ENCODE data around the gene EGLN2. TPM values are rescaled to one million over a fixed set of nuclear protein-coding genes. Genes with fewer than 3 reads are reported as not detected.

The EGLN2 gene
- total and polyA plus RNA-seq, 9 of the 15 experiments (the other 6 are each of a cell fraction or from before 2014, with no cell fraction given) = 9.6 to 114 (median 71.0) TPM

DNA sequence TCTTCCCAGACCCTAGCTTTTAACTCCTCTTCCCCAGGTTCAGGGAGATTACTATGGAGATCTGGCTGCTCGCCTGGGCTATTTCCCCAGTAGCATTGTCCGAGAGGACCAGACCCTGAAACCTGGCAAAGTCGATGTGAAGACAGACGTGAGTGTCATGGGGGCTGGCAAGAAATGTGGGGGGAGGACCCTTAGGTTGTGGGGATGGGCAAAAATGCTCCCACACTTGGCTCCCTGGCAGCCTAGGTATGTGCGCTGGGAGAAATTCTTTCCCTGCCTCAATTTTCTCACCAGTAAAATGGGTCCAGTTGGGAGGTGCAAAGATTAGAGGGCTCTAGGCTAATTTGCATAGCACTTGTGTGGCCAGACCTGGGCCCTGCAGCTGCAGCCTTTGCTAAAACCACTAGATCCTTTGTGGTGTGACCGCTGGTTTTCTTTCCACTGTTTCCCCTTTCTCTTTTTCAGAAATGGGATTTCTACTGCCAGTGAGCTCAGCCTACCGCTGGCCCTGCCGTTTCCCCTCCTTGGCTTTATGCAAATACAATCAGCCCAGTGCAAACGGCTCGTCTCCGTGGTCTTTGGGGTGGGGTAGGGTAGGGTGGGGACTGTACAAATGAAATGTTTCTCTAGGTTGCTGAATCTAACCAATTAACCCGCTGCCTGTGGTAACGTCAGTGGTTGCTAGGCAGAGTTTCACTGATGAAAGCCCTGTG, 21.9 kb upstream of the EGLN2 start (continued):
- TF ChIP-seq TOE1 (IDR thresholded peaks at IDR 0.05; ENCODE audit: borderline replicate concordance) (no peak), TOE1 (CRISPR knock-in tag; IDR thresholded peaks at IDR 0.05; ENCODE audit: borderline replicate concordance, low read depth) (no peak), MXI1 (IDR thresholded peaks at IDR 0.05; ENCODE audit: low read depth, low read length) (no peak), CREB1 (IDR thresholded peaks at IDR 0.05) (peak; percentile 89), CREB1 (CRISPR knock-in tag; IDR thresholded peaks at IDR 0.05) (peak; percentile 93), KAT7 (CRISPR knock-in tag; IDR thresholded peaks at IDR 0.05; ENCODE audit: borderline replicate concordance) (0 out of 2 replicates have a peak, but pooled peaks have one; percentile 63), BMI1 (IDR thresholded peaks at IDR 0.05; ENCODE audit: low read length) (no peak), RUNX1 (IDR thresholded peaks at IDR 0.05; ENCODE audit: low read depth) (no peak), RFX1 (IDR thresholded peaks at IDR 0.05) (peak; percentile 40), HLTF (IDR thresholded peaks at IDR 0.05) (no peak), PCBP1 (IDR thresholded peaks at IDR 0.05; ENCODE audit: low read depth, low read length, poor library complexity, severe bottlenecking) (no peak), TBP (optimal IDR thresholded peaks at IDR 0.05; ENCODE audit: low read depth, low read length) (no peak), CHD7 (IDR thresholded peaks at IDR 0.05; ENCODE audit: low read depth, low read length) (no peak)
- TF ChIP-seq, protein P1, sequence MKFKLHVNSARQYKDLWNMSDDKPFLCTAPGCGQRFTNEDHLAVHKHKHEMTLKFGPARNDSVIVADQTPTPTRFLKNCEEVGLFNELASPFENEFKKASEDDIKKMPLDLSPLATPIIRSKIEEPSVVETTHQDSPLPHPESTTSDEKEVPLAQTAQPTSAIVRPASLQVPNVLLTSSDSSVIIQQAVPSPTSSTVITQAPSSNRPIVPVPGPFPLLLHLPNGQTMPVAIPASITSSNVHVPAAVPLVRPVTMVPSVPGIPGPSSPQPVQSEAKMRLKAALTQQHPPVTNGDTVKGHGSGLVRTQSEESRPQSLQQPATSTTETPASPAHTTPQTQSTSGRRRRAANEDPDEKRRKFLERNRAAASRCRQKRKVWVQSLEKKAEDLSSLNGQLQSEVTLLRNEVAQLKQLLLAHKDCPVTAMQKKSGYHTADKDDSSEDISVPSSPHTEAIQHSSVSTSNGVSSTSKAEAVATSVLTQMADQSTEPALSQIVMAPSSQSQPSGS (CRISPR knock-in tag; IDR thresholded peaks at IDR 0.05) = no peak
- TF ChIP-seq, protein P2, sequence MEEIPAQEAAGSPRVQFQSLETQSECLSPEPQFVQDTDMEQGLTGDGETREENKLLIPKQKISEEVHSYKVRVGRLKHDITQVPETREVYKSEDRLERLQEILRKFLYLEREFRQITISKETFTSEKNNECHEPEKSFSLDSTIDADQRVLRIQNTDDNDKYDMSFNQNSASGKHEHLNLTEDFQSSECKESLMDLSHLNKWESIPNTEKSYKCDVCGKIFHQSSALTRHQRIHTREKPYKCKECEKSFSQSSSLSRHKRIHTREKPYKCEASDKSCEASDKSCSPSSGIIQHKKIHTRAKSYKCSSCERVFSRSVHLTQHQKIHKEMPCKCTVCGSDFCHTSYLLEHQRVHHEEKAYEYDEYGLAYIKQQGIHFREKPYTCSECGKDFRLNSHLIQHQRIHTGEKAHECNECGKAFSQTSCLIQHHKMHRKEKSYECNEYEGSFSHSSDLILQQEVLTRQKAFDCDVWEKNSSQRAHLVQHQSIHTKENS (CRISPR knock-in tag; IDR thresholded peaks at IDR 0.05) = no peak

Measured in K562 (cell line).